ENCODE measurements around the gene ARL15.

DNA sequence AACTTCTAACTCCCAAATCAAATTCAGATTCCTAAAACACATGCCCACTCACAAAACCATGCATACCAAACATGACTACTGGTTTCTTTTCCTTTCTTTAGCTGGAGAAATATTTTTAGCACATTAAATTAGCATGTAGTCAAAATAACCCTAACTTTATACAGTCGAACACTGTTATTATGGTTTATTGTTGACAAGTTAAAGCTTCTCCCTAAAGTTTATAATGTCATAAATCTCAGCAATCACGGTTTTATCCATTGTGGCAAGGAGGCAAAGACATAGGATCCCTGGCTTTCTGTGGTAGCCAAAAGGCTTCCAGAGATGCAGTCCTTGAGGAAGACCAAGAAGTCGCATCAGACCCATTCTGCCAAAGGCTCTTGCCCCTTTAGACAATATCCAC is 27.5 kb downstream of the ARL15 start:
- TF ChIP-seq POLR2AphosphoS5 (IDR thresholded peaks at IDR 0.05) (no peak), POLR2A (IDR thresholded peaks at IDR 0.05) (no peak)

Data from breast epithelium (tissue), 3 donors.